GM12873 (cell line): ENCODE measurements around the gene HOXA7.

Experiments used
- TF ChIP-seq, protein P1 (sequence below): IDR thresholded peaks from 2 replicates; pipeline ENCODE4 v1.5.1; 2012; ENCODE audit warnings: low read depth, mild to moderate bottlenecking, moderate library complexity, low read length, control low read depth; ENCODE audit not compliant: insufficient read depth; ENCODE audit errors: missing control alignments

Gene HOXA7

GRCh38 chr7:27116962-27117886 is 39.3 kb downstream of the HOXA7 start:
- TF ChIP-seq, protein P1, sequence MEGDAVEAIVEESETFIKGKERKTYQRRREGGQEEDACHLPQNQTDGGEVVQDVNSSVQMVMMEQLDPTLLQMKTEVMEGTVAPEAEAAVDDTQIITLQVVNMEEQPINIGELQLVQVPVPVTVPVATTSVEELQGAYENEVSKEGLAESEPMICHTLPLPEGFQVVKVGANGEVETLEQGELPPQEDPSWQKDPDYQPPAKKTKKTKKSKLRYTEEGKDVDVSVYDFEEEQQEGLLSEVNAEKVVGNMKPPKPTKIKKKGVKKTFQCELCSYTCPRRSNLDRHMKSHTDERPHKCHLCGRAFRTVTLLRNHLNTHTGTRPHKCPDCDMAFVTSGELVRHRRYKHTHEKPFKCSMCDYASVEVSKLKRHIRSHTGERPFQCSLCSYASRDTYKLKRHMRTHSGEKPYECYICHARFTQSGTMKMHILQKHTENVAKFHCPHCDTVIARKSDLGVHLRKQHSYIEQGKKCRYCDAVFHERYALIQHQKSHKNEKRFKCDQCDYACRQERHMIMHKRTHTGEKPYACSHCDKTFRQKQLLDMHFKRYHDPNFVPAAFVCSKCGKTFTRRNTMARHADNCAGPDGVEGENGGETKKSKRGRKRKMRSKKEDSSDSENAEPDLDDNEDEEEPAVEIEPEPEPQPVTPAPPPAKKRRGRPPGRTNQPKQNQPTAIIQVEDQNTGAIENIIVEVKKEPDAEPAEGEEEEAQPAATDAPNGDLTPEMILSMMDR = no peak

GRCh38 chr7:27116031-27116961 is 40.2 kb downstream of the HOXA7 start:
- TF ChIP-seq, protein P1 = no peak

DNA sequence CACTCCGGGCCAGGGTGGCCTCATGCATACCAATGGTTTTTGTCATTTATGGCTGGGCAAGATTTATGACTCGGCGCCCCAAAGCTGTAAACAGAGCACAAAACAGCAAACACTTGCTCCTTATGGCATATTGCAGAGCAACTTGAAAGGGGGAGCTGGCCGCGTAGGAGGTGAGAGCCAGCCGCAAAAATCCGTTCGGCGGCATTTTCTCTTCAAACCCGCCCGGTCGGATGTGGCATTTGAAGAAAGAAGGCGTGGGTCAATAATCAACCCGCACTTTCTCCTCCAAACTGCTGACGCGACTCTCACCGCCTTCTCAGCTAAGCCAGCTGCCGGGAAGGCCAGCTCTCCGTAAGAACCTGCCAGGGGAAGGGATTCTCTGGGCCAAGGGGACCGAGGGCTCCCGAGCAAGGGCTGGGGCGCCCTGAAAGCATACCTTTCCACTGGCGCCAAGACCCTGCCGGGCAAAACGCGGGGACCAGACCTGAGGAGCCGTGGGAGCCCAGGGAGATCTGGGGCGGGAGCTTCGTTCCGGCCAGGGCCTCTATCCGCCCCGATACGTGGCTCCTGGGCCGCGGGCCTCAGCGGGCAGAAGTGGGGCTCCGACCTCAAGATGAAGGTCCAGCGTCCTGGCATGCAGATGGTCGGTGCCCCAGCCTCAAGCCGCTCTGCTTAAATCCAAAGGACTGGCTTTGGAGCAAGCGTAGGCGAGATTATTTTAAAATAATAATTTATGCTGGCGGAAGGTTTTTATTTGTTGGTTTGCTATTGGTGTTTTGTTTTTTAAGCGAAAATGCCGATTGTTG is 41.1 kb downstream of the HOXA7 start:
- TF ChIP-seq, protein P1 = no peak

GRCh38 chr7:27114881-27115220 is 41.6 kb downstream of the HOXA7 start:
- TF ChIP-seq, protein P1 = no peak

GRCh38 chr7:27113991-27114769 is 42.3 kb downstream of the HOXA7 start:
- TF ChIP-seq, protein P1 = no peak

- TF ChIP-seq, protein P1 = no peak
Observed at GRCh38 chr7:27112955-27113949, 43.2 kb downstream of the HOXA7 start.
